HG03575 (cell line): ENCODE data around the gene POU2F1.

Experiments used
- ATAC-seq: cut with Tn5 transposase; IDR thresholded peaks from one replicate; pipeline ENCODE4 v1.9.1; 2021; ENCODE audit not compliant: unreplicated experiment, insufficient number of reproducible peaks, low FRiP score; ENCODE audit errors: extremely low read depth

POU2F1 gene

DNA sequence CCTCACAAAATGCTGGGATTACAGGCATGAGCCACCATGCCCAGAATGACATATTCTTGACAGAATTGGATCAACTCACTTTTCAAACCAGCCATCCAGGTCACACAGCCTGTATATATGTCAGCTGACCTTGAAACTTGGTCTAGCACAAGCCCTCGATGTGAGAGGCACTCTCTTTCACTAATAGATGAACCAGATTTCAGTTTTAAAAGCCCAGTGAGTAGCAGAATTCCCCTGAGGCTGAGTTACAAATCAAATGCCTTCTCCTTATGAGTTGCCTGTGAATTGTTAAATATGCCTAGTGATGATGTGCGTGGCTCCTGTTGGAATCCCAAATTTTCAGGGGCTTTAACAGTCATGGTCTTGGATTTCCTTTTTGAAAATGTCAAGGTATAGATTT is 208.9 kb downstream of the POU2F1 start:
- no peak for ATAC-seq

GRCh38 chr1:167430134-167430848 is 209.6 kb downstream of the POU2F1 start:
- ATAC-seq: no peak

DNA sequence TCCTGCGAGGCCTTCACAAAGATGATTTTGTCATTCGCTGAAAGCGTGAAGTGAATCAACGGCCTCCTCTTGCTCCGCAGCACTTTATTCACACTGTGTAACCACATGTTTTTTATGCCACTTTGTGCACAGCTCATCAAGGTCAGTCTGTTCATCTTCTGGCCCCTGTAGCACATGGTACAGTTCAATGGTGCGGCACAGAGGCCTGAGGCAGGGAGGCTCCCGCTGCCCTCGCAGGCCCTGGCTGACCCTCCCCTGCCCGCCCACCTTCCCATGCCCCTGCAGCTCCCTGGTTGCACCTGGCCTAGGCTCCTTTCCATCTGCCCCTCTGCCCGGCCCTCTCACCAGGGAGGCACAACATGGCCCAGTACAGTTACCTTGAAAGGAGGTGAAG is 210.2 kb downstream of the POU2F1 start:
- ATAC-seq: no peak

- ATAC-seq: no peak
Measured at GRCh38 chr1:167431261-167431908, 210.7 kb downstream of the POU2F1 start.

- ATAC-seq: no peak
Measured at GRCh38 chr1:167431909-167432650, 211.4 kb downstream of the POU2F1 start.

DNA sequence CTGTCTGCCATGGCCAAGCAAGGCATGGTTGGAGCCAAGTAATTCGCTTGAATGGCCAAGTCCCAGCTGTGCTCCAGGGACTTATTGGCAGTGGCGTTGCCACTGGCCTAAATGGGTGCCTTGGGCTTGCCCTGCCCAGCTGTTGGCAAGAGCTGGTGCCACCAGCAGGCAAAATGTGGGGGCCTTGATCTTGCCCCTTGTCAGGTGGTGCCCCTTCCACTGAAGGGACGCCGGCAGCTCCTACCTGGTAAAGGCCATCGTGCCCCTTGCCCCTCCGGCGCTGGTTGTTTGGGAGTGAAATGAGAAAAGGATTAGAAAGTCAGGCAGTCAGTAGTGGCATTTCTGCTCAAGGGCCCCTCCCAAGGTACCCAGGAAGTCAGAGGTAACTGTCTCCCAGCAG is 212.1 kb downstream of the POU2F1 start:
- no peak for ATAC-seq

DNA sequence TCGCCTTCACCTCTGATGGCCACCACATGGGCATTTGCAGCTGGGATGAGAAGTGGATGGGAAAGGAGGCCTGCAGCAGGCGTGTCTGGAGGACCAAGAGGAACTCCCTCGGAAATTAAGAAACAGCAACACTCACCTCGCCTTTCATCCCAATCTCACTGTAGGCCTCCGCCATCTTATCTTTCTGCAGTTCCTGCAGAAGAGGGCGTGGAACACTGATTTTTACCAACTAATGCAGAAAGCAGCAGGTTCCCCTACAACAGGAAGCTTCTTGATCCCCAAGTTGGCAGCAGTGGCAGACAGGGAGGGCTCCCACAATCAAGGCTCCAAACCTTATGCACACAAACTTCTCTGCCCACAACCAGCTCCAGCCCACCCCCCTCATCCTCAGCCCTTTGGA is 213.2 kb downstream of the POU2F1 start:
- no peak for ATAC-seq

DNA sequence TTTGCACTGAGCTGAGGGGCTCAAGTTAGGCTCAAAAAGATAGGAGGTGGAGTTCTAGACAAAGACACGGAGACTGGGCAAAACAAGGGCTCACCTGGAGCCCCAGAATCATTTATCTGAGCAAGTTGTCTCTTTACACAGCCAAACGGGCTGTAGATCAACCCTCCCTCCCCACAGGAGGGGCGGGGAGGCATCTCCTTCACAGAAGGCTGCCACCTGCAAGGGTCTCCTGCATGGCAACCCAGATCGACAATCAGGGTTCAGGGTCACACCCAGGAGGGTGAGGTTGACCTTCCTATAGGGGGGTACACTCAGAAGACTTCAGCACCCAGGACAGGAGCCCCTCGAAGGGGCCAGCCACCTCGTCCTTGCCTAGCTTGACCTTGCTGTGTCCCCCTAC is 213.6 kb downstream of the POU2F1 start:
- no peak for ATAC-seq

DNA sequence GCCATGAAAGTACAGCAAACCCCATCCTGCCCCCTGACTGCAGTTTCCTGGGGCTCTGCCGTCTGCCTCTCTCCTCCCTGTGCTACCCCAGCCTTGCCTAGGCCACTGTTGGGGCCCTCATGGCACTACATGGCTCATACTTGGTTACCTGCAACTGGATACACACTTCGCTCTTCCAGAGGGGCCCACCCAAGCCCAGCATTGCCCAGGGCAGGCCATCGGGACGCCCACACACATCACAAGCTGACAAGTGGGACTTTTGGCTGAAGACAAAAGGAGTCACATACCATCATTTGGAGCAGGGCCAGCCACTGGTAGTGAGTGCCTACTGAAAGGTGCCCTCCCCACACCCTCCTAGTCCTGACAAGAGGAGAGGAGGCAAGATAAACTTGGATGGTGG is 214.8 kb downstream of the POU2F1 start:
- ATAC-seq: no peak

GRCh38 chr1:167438171-167439138 is 217.8 kb downstream of the POU2F1 start:
- ATAC-seq: no peak

- ATAC-seq: no peak
Measured at GRCh38 chr1:167439301-167439988, 218.8 kb downstream of the POU2F1 start.

DNA sequence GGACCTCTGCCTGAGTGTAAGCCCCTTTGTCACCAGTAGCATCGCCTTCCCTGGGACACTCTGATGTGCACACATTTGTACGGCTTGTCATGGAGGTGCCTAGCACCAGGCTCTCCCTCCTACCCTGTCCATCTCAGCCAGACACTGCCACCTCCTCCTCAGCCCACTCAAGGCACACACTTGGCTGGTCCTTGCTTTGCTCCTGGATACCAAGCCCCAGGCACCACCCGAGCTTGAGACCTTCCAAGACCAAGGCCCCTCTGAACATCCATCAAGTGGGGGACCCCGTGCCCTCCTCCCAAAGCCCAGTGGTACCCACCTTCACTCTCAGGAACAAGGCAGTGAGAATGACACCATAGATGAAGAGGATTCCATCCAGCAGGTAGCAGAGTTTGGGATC is 219.7 kb downstream of the POU2F1 start:
- ATAC-seq: no peak

- no peak for ATAC-seq
Measured at GRCh38 chr1:167440776-167441175, 220.1 kb downstream of the POU2F1 start.

DNA sequence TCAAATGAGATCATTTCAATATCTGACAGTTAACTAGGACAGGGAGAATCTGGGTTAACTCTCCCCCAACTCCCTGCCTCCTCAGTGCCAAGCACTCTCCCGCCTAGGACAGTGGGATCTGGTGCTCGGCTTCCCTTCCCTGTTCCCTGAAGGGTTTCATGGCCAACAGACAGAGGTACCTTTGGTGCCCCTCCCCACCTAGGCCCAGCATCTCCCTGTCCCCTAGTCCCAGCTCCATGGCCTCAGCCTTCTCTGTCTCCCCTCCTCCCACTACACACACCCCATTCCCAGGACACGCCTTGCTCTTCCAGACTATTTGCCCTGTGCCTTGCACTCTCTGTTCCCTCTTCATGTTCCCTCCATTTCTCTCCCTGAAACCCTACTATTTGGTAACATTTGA is 220.5 kb downstream of the POU2F1 start:
- no peak for ATAC-seq

- ATAC-seq: peak; percentile 70
Measured at GRCh38 chr1:167442142-167442848, 221.6 kb downstream of the POU2F1 start.

GRCh38 chr1:167442854-167443565 is 222.3 kb downstream of the POU2F1 start:
- no peak for ATAC-seq

GRCh38 chr1:167443757-167444156 is 223.1 kb downstream of the POU2F1 start:
- no peak for ATAC-seq
